HEK293 (cell line): Measurements from ENCODE around the gene CAMKMT.
"Not testable (repeated sequence)": the region's sequence is repeated elsewhere in the genome, so short reads cannot be mapped to it uniquely, and the experiment has no call there.

Source experiments
- CTCF ChIA-PET: fragments of 350-600 bp; formaldehyde crosslinking; extraction: SDS; loops from one replicate; lab custom pipeline; 2021; ENCODE audit warnings: antibody characterized with exemption; lab: Yijun Ruan, JAX
- POLR2A ChIA-PET: fragments of 300-600 bp; formaldehyde crosslinking; extraction: SDS; loops from one replicate; lab custom pipeline; 2020; ENCODE audit warnings: antibody characterized with exemption, inconsistent platforms; lab: Yijun Ruan, JAX
- H3K27ac ChIP-seq: fragments of 200-500 bp; sonication (Bioruptor generic); 2 replicates; pipeline ENCODE4 v1.5.1; 2014; ENCODE audit warnings: low read depth, low read length, control low read depth, inconsistent platforms; ENCODE audit errors: extremely low read depth
- H3K36me3 ChIP-seq, 2 experiments: fragments of 200-500 bp in 1 of 2; sonication (Bioruptor generic) in 1 of 2; 1 replicate in 1 of 2; 2 replicates in 1 of 2; pipeline ENCODE4 v1.5.1; 2014 to 2017; ENCODE audit warnings: inconsistent platforms in 2 of 2, low read length in 2 of 2; ENCODE audit not compliant: control insufficient read depth in 2 of 2, insufficient read depth in 1 of 2
- H3K4me1 ChIP-seq: fragments of 200-500 bp; sonication (Bioruptor generic); 2 replicates; pipeline ENCODE4 v1.5.1; 2014; ENCODE audit warnings: mild to moderate bottlenecking, low read length, inconsistent platforms; ENCODE audit not compliant: control insufficient read depth, insufficient read depth
- H3K4me3 ChIP-seq: 2 replicates; pipeline ENCODE4 v1.5.1; 2011; ENCODE audit warnings: low read depth, mild to moderate bottlenecking, control low read depth, low read length, moderate library complexity
- H3K9me3 ChIP-seq: fragments of 200-500 bp; sonication (Bioruptor generic); 2 replicates; pipeline ENCODE4 v1.5.1; 2014; ENCODE audit warnings: low read depth, low read length, inconsistent platforms; ENCODE audit not compliant: control insufficient read depth, insufficient read depth
- BCL11A ChIP-seq: fragments of 450-650 bp; formaldehyde crosslinking; IDR thresholded peaks from 2 replicates; pipeline ENCODE4 v1.5.1; 2016; ENCODE audit warnings: low read depth, missing biosample characterization, missing genetic modification characterization
- EGR2 ChIP-seq: fragments of 450-650 bp; formaldehyde crosslinking; IDR thresholded peaks from 2 replicates; pipeline ENCODE4 v1.5.1; 2016; ENCODE audit warnings: low read depth, missing biosample characterization, missing genetic modification characterization
- KLF9 ChIP-seq: fragments of 450-650 bp; formaldehyde crosslinking; IDR thresholded peaks from 2 replicates; pipeline ENCODE4 v1.5.1; 2016; ENCODE audit warnings: missing biosample characterization, missing genetic modification characterization, low read depth
- RBAK ChIP-seq: fragments of 450-650 bp; formaldehyde crosslinking; IDR thresholded peaks from 2 replicates; pipeline ENCODE4 v1.5.1; 2016; ENCODE audit warnings: missing biosample characterization, missing genetic modification characterization
- REPIN1 ChIP-seq: fragments of 450-650 bp; formaldehyde crosslinking; IDR thresholded peaks from 2 replicates; pipeline ENCODE4 v1.5.1; 2017; ENCODE audit warnings: missing biosample characterization, missing genetic modification characterization, low read depth
- SCRT2 ChIP-seq: fragments of 450-650 bp; formaldehyde crosslinking; IDR thresholded peaks from 2 replicates; pipeline ENCODE4 v1.5.1; 2016; ENCODE audit warnings: missing biosample characterization, missing genetic modification characterization
- SP3 ChIP-seq: fragments of 450-650 bp; formaldehyde crosslinking; IDR thresholded peaks from 2 replicates; pipeline ENCODE4 v1.5.1; 2016; ENCODE audit warnings: missing biosample characterization, missing genetic modification characterization
- TRIM28 ChIP-seq: IDR thresholded peaks from 2 replicates; pipeline ENCODE4 v1.6.1; 2011; ENCODE audit warnings: low read length, control low read depth, borderline replicate concordance
- ZBTB11 ChIP-seq: fragments of 450-650 bp; formaldehyde crosslinking; conservative IDR thresholded peaks from 2 replicates; pipeline ENCODE4 v1.5.1; 2016; ENCODE audit warnings: low read depth, missing biosample characterization, missing genetic modification characterization
- ZFP69B ChIP-seq: fragments of 450-650 bp; formaldehyde crosslinking; IDR thresholded peaks from 2 replicates; pipeline ENCODE4 v1.5.1; 2016; ENCODE audit warnings: missing biosample characterization, missing genetic modification characterization
- ZNF174 ChIP-seq: fragments of 450-650 bp; formaldehyde crosslinking; IDR thresholded peaks from 2 replicates; pipeline ENCODE4 v1.5.0; 2017; ENCODE audit warnings: missing biosample characterization, mild to moderate bottlenecking, missing genetic modification characterization
- ZNF202 ChIP-seq: fragments of 450-650 bp; formaldehyde crosslinking; IDR thresholded peaks from 2 replicates; pipeline ENCODE4 v1.5.1; 2016; ENCODE audit warnings: missing biosample characterization, missing genetic modification characterization, borderline replicate concordance
- ZNF248 ChIP-seq: fragments of 450-650 bp; formaldehyde crosslinking; IDR thresholded peaks from 2 replicates; pipeline ENCODE4 v1.5.1; 2017; ENCODE audit warnings: missing biosample characterization, missing genetic modification characterization
- ZNF280C ChIP-seq: fragments of 450-650 bp; formaldehyde crosslinking; IDR thresholded peaks from 2 replicates; pipeline ENCODE4 v1.5.1; 2016; ENCODE audit warnings: missing biosample characterization, missing genetic modification characterization
- ZNF341 ChIP-seq: fragments of 450-650 bp; formaldehyde crosslinking; IDR thresholded peaks from 2 replicates; pipeline ENCODE4; 2016; ENCODE audit warnings: low read depth, missing biosample characterization, missing genetic modification characterization
- ZNF394 ChIP-seq: fragments of 450-650 bp; formaldehyde crosslinking; IDR thresholded peaks from 2 replicates; pipeline ENCODE4 v1.5.1; 2016; ENCODE audit warnings: missing biosample characterization, missing genetic modification characterization, mild to moderate bottlenecking, moderate library complexity, borderline replicate concordance
- ZNF426 ChIP-seq: fragments of 450-650 bp; formaldehyde crosslinking; IDR thresholded peaks from 2 replicates; pipeline ENCODE4 v1.5.1; 2017; ENCODE audit warnings: missing biosample characterization, missing genetic modification characterization, mild to moderate bottlenecking, inconsistent platforms, moderate library complexity
- ZNF510 ChIP-seq: fragments of 450-650 bp; formaldehyde crosslinking; IDR thresholded peaks from 2 replicates; pipeline ENCODE4 v1.5.1; 2018; ENCODE audit warnings: mild to moderate bottlenecking, missing genetic modification characterization, missing biosample characterization; ENCODE audit not compliant: insufficient replicate concordance
- ZNF555 ChIP-seq: fragments of 450-650 bp; formaldehyde crosslinking; conservative IDR thresholded peaks from 2 replicates; pipeline ENCODE4 v1.5.1; 2017; ENCODE audit warnings: missing biosample characterization, mild to moderate bottlenecking, missing genetic modification characterization, inconsistent platforms
- ZNF610 ChIP-seq: fragments of 450-650 bp; formaldehyde crosslinking; IDR thresholded peaks from 2 replicates; pipeline ENCODE4 v1.5.1; 2016; ENCODE audit warnings: missing biosample characterization, missing genetic modification characterization, borderline replicate concordance
- ZNF776 ChIP-seq: fragments of 450-650 bp; formaldehyde crosslinking; IDR thresholded peaks from 2 replicates; pipeline ENCODE4 v1.5.0; 2017; ENCODE audit warnings: missing biosample characterization, missing genetic modification characterization, borderline replicate concordance
- ZNF837 ChIP-seq: fragments of 450-650 bp; formaldehyde crosslinking; IDR thresholded peaks from 2 replicates; pipeline ENCODE4 v1.5.1; 2016; ENCODE audit warnings: missing biosample characterization, missing genetic modification characterization

The CAMKMT gene

GRCh38 chr2:44495544-44495943 lies 133.8 kb downstream of the CAMKMT start (continued):
- TF ChIP-seq SCRT2: no peak
- no peak for TF ChIP-seq KLF9 (tag by site-specific recombination)

GRCh38 chr2:44496130-44496529 lies 134.4 kb downstream of the CAMKMT start:
- no peaks in the 10 kb centered on the region for H3K4me1 ChIP-seq
- no peak overlapping the region for H3K27ac ChIP-seq
- ChIA-PET POLR2A (no interaction called here), CTCF (interaction anchor here (0.8 to 2.5 kb wide), 2 partner anchors 17 to 457 kb away, joined by 3 to 14 read pairs; no protein-coding TSS in a partner anchor)
- H3K36me3 ChIP-seq: no peaks in the 10 kb centered on the region
- no peaks in the 10 kb centered on the region for H3K9me3 ChIP-seq
- no peak for TF ChIP-seq ZNF174 (tag by site-specific recombination)
- H3K4me3 ChIP-seq: no peak overlapping the region

- H3K9me3 ChIP-seq: no peaks in the 10 kb centered on the region
- H3K4me3 ChIP-seq: no peak overlapping the region
- no peaks in the 10 kb centered on the region for H3K36me3 ChIP-seq
- no peak for TF ChIP-seq TRIM28
- TF ChIP-seq RBAK (tag by site-specific recombination): no peak
- TF ChIP-seq ZNF341: no peak
- TF ChIP-seq ZFP69B (tag by site-specific recombination): no peak
- TF ChIP-seq SP3 (tag by site-specific recombination): no peak
- no peak for TF ChIP-seq ZNF776 (tag by site-specific recombination)
- no peak for TF ChIP-seq ZNF202
- TF ChIP-seq ZNF837: no peak
- no peak for TF ChIP-seq REPIN1 (tag by site-specific recombination)
- no peak for TF ChIP-seq BCL11A (tag by site-specific recombination)
- TF ChIP-seq ZNF510 (tag by site-specific recombination): no peak
- no peak for TF ChIP-seq ZNF248 (tag by site-specific recombination)
- no peak for TF ChIP-seq ZNF610
- no peak for TF ChIP-seq ZNF280C (tag by site-specific recombination)
- TF ChIP-seq EGR2 (tag by site-specific recombination): no peak
- no peak overlapping the region for H3K27ac ChIP-seq
- POLR2A ChIA-PET: no interaction called here
- CTCF ChIA-PET: interaction anchor here (1.6 kb wide), 1 partner anchor 19 kb away, joined by 6 read pairs; no protein-coding TSS in a partner anchor
- H3K4me1 ChIP-seq: no peaks in the 10 kb centered on the region
These were observed 136.8 kb downstream of the CAMKMT start for GRCh38 chr2:44498551-44498950.

GRCh38 chr2:44505664-44506063 lies 143.9 kb downstream of the CAMKMT start:
- H3K36me3 ChIP-seq, H3K27ac ChIP-seq, POLR2A ChIA-PET, H3K4me1 ChIP-seq, H3K4me3 ChIP-seq, H3K9me3 ChIP-seq: not testable (repeated sequence)
- CTCF ChIA-PET: interaction anchor here (1.9 kb wide), 1 partner anchor 26 kb away, joined by 5 read pairs; no protein-coding TSS in a partner anchor
- TF ChIP-seq ZNF426 (tag by site-specific recombination) (peak; percentile 37), ZNF555 (tag by site-specific recombination) (peak; percentile 26), ZNF394 (tag by site-specific recombination) (peak; percentile 53; the same call in 1 of the 2 replicates), ZBTB11 (tag by site-specific recombination) (peak; percentile 64)
